Adrenal gland (tissue), 5 donors: ENCODE data around the gene UBE2J2.

Source experiments
- POLR2A ChIP-seq, 2 donors: fragments of 450-650 bp; IDR thresholded peaks; one replicate each; pipeline ENCODE4 v1.6.1; 2017; ENCODE audit warnings: antibody characterized with exemption in 2 of 2, mild to moderate bottlenecking in 2 of 2, moderate library complexity in 1 of 2
- TF ChIP-seq, protein P1 (sequence below), 6 experiments: fragments of 450-650 bp in 4 of 6; fragments of 200-600 bp in 2 of 6; sonication (generic) in 1 of 6; IDR thresholded peaks; 1 replicate in 5 of 6; 2 replicates in 1 of 6; pipeline versions ENCODE4 v1.5.1 to v1.8.0; 2016 to 2021; ENCODE audit warnings: antibody characterized with exemption in 6 of 6, mild to moderate bottlenecking in 2 of 6, moderate library complexity in 1 of 6
- donor health status: DM: no; HTN: no; CAD: no.

DNA sequence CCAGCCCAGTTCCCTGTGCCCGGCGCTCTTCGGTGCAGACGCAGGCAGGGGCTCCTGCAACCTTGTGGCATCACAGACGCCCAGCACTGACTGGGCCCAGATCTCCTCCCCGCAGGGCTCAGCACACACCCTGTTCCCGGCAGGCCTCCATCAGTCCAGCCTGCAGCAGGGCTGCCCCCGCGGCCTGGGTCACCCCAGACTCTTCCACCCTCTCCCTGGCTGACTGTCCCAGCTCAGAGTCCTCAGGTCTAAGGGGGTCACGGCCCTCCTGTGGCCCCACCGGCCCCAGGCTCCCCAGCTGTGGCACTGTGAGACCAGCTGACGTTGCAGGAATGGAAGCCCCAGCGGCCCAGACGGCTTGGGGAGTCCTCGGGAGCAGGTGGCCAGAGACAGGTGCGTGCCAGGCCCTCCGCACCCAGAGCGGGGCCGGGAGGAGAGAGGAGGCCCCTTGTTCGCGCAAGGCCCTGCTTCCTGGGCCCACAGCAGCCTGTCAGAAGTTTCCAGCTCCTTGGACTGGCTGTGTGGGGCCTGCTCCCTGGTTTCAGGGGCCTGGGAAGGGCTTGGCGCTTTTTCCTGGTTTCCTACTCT is 37.4 kb downstream of the UBE2J2 start:
- TF ChIP-seq POLR2A (IDR thresholded peaks at IDR 0.05) = no peak
- TF ChIP-seq, protein P1, sequence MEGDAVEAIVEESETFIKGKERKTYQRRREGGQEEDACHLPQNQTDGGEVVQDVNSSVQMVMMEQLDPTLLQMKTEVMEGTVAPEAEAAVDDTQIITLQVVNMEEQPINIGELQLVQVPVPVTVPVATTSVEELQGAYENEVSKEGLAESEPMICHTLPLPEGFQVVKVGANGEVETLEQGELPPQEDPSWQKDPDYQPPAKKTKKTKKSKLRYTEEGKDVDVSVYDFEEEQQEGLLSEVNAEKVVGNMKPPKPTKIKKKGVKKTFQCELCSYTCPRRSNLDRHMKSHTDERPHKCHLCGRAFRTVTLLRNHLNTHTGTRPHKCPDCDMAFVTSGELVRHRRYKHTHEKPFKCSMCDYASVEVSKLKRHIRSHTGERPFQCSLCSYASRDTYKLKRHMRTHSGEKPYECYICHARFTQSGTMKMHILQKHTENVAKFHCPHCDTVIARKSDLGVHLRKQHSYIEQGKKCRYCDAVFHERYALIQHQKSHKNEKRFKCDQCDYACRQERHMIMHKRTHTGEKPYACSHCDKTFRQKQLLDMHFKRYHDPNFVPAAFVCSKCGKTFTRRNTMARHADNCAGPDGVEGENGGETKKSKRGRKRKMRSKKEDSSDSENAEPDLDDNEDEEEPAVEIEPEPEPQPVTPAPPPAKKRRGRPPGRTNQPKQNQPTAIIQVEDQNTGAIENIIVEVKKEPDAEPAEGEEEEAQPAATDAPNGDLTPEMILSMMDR (IDR thresholded peaks at IDR 0.05) = no peak
